ENCODE results near the gene MT4.

- TF ChIP-seq TARDBP (IDR thresholded peaks at IDR 0.05) = no peak
- no peak for TF ChIP-seq CTBP1 (IDR thresholded peaks at IDR 0.05; ENCODE audit: borderline replicate concordance)
These were observed 9.8 kb downstream of the MT4 start for GRCh38 chr16:56574625-56575024.
